Kidney (tissue), 14 donors: ENCODE data around the gene BOD1. TPM values are rescaled to one million over a fixed set of nuclear protein-coding genes. Genes with fewer than 3 reads are reported as not detected.

Experiments
- DNase-seq, 5 donors: peaks; one replicate each; pipeline ENCODE4 v3.0.0-alpha.2; 2013 to 2020
- FAIRE-seq: peaks from 2 replicates; lab custom pipeline; 2012; peaks lifted over from hg19 to GRCh38; lab: Jason Lieb, UNC
- H3K27ac ChIP-seq, 2 donors: one replicate each; pipeline ENCODE4 v1.7.0; 2013; ENCODE audit warnings: low read depth in 2 of 2, low read length in 2 of 2, inconsistent platforms in 1 of 2
- H3K27me3 ChIP-seq: one replicate; pipeline ENCODE4 v1.7.1; 2013; ENCODE audit warnings: low read length, inconsistent platforms; ENCODE audit not compliant: control insufficient read depth, insufficient read depth
- H3K36me3 ChIP-seq, 3 donors: one replicate each; pipeline versions ENCODE4 v1.7.0 to v1.7.1; 2013; ENCODE audit warnings: low read length in 3 of 3, control low read depth in 1 of 3, inconsistent platforms in 1 of 3; ENCODE audit not compliant: insufficient read depth in 3 of 3, control insufficient read depth in 2 of 3
- H3K4me1 ChIP-seq, 3 donors: one replicate each; pipeline versions ENCODE4 v1.7.0 to v1.7.1; 2013; ENCODE audit warnings: low read length in 3 of 3, inconsistent platforms in 1 of 3, low read depth in 1 of 3; ENCODE audit not compliant: control insufficient read depth in 2 of 3, insufficient read depth in 2 of 3
- H3K4me3 ChIP-seq, 3 donors: one replicate each; pipeline versions ENCODE4 v1.7.0 to v1.8.1; 2013; ENCODE audit warnings: low read length in 3 of 3, control low read depth in 1 of 3, inconsistent platforms in 1 of 3
- H3K9ac ChIP-seq, 3 donors: one replicate each; pipeline versions ENCODE4 v1.7.0 to v1.7.1; 2013; ENCODE audit warnings: low read length in 3 of 3, control low read depth in 1 of 3, inconsistent platforms in 1 of 3
- H3K9me3 ChIP-seq, 3 donors: one replicate each; pipeline versions ENCODE4 v1.7.0 to v1.7.1; 2013; ENCODE audit warnings: low read length in 3 of 3, control low read depth in 1 of 3, inconsistent platforms in 1 of 3; ENCODE audit not compliant: control insufficient read depth in 2 of 3, insufficient read depth in 1 of 3
- intact Hi-C: fragments of 100-400 bp; cut with DNase I; formaldehyde crosslinking; loops from one replicate; pipeline ENCODE4 v1.11.1; 2022
- polyA plus RNA-seq: library from polyadenylated mRNA; stranded (reverse); fragments of 350-450 nt; fragmentation: Illumina TruSeq; extraction: RNeasy Lipid Tissue Mini Kit (QIAGEN cat#74804); gene quantifications from one replicate; pipeline ENCODE4 v1.2.3, GENCODE V29; 2014; ENCODE audit warnings: low read depth, low replicate concordance; ENCODE audit not compliant: insufficient read depth
- total RNA-seq: library from RNA; stranded (reverse); fragmentation: NEBNext Ultra II Directional; extraction: Animal tissue kit (Norgen Biotek cat#: 25700); gene quantifications from one replicate; pipeline ENCODE4 v1.2.1, GENCODE V29; 2021
- TF ChIP-seq, protein P1 (sequence below): IDR thresholded peaks from 3 replicates; pipeline ENCODE4 v1.5.1; 2012; ENCODE audit warnings: mild to moderate bottlenecking, moderate library complexity, borderline replicate concordance; ENCODE audit not compliant: insufficient read depth; ENCODE audit errors: extremely low read depth
- donor health status: control.
- donor health status: control.
- donor health status: control.
- donor health status: control.
- donor health status: control.
- donor health status: DM: yes; HTN: yes; CAD: no.
- donor health status: Normal renal cell carcinoma (clear cell type).

Gene BOD1
- total and polyA plus RNA-seq, 2 donors from 2014 or later = 32.5 to 43.6 TPM

GRCh38 chr5:173597304-173597703 lies 19.1 kb downstream of the BOD1 start:
- Histone ChIP-seq H3K4me1 (no peaks in the 10 kb centered on the region), H3K36me3 (peaks cover 0 to 4% (median 0%) of the 10 kb centered on the region in 3 donors), H3K9ac (no peak overlapping the region), H3K4me3 (no peak overlapping the region), H3K9me3 (peaks cover 0 to 11% (median 2%) of the 10 kb centered on the region in 3 donors), H3K27me3 (no peaks in the 10 kb centered on the region), H3K27ac (no peak overlapping the region)
- DNase-seq = no peak
- FAIRE-seq = no peak
- TF ChIP-seq, protein P1, sequence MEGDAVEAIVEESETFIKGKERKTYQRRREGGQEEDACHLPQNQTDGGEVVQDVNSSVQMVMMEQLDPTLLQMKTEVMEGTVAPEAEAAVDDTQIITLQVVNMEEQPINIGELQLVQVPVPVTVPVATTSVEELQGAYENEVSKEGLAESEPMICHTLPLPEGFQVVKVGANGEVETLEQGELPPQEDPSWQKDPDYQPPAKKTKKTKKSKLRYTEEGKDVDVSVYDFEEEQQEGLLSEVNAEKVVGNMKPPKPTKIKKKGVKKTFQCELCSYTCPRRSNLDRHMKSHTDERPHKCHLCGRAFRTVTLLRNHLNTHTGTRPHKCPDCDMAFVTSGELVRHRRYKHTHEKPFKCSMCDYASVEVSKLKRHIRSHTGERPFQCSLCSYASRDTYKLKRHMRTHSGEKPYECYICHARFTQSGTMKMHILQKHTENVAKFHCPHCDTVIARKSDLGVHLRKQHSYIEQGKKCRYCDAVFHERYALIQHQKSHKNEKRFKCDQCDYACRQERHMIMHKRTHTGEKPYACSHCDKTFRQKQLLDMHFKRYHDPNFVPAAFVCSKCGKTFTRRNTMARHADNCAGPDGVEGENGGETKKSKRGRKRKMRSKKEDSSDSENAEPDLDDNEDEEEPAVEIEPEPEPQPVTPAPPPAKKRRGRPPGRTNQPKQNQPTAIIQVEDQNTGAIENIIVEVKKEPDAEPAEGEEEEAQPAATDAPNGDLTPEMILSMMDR = no peak
- intact Hi-C loops = no loop called here

DNA sequence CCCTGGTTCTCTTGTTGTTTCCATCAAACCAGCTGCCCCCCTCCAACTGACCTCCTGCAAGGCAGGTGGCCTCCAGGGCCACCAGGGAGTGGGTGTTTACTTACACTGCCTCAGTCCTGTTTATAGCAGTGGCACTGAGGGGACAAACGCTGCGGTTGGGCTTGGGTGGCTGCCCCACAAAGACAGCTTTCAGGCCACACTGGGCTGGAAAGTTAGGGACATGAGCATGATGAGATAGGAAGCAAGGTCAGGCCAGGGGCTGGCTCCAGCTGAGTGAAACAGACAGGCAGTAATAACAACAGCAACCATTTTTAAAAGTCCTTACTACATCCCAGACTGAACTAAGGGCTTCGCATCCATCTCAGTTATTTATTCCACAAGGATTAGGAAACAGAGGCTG lies 20.6 kb downstream of the BOD1 start:
- DNase-seq = no peak
- Histone ChIP-seq H3K4me3 (no peak overlapping the region), H3K36me3 (no peaks in the 10 kb centered on the region), H3K27ac (no peak overlapping the region), H3K9me3 (peaks cover 3 to 15% (median 3%) of the 10 kb centered on the region in 3 donors), H3K27me3 (no peaks in the 10 kb centered on the region), H3K9ac (no peak overlapping the region), H3K4me1 (no peaks in the 10 kb centered on the region)
- TF ChIP-seq, protein P1 = no peak
- intact Hi-C loops = no loop called here
- FAIRE-seq = no peak

- DNase-seq = no peak
- Histone ChIP-seq H3K36me3 (no peaks in the 10 kb centered on the region), H3K4me1 (no peaks in the 10 kb centered on the region), H3K27ac (no peak overlapping the region), H3K9ac (no peak overlapping the region), H3K27me3 (no peaks in the 10 kb centered on the region), H3K9me3 (peaks cover 3 to 15% (median 3%) of the 10 kb centered on the region in 3 donors), H3K4me3 (no peak overlapping the region)
- FAIRE-seq = no peak
- intact Hi-C loops = no loop called here
- TF ChIP-seq, protein P1 = no peak
These were observed 22.4 kb downstream of the BOD1 start for GRCh38 chr5:173594061-173594460.
